GM12878 (cell line): Measurements from ENCODE around the gene CD244. TPM values are rescaled to one million over a fixed set of nuclear protein-coding genes. Genes with fewer than 3 reads are reported as not detected.

Experiments
- BMI1 ChIP-seq: fragments of 450-650 bp; IDR thresholded peaks from 2 replicates; pipeline ENCODE4 v1.6.1; 2016; ENCODE audit warnings: mild to moderate bottlenecking, moderate library complexity, borderline replicate concordance
- BRCA1 ChIP-seq: IDR thresholded peaks from 2 replicates; pipeline ENCODE4 v1.6.1; 2011; ENCODE audit warnings: low read depth, low read length, improper control_type of control experiment
- GATAD2B ChIP-seq: fragments of 450-650 bp; conservative IDR thresholded peaks from 2 replicates; pipeline ENCODE4 v1.6.1; 2017; ENCODE audit warnings: low read depth, mild to moderate bottlenecking, moderate library complexity
- MTA2 ChIP-seq: fragments of 450-650 bp; IDR thresholded peaks from 2 replicates; pipeline ENCODE4 v1.6.1; 2016; ENCODE audit warnings: low read depth, mild to moderate bottlenecking, moderate library complexity
- MYB ChIP-seq: fragments of 150-350 bp; IDR thresholded peaks from 2 replicates; pipeline ENCODE4 v1.6.1; 2014; ENCODE audit warnings: mild to moderate bottlenecking, low read depth, low read length, borderline replicate concordance
- SIX5 ChIP-seq: IDR thresholded peaks from 2 replicates; pipeline ENCODE4 v1.6.1; 2011; ENCODE audit warnings: mild to moderate bottlenecking, low read depth, low read length, moderate library complexity; ENCODE audit not compliant: severe bottlenecking
- SMARCA5 ChIP-seq: fragments of 450-650 bp; IDR thresholded peaks from 2 replicates; pipeline ENCODE4 v1.6.1; 2017; ENCODE audit warnings: mild to moderate bottlenecking
- YY1 ChIP-seq: IDR thresholded peaks from 2 replicates; pipeline ENCODE4 v1.6.1; 2011; ENCODE audit warnings: low read depth, mild to moderate bottlenecking, low read length
- ZNF24 ChIP-seq: fragments of 450-650 bp; IDR thresholded peaks from 2 replicates; pipeline ENCODE4 v1.6.1; 2017; ENCODE audit warnings: antibody characterized with exemption, mild to moderate bottlenecking
- polyA plus RNA-seq, 11 experiments: library from polyadenylated mRNA; depleted of rRNA in 4 of 11; unstranded in 6 of 11; stranded (reverse) in 5 of 11; fragments of >200 nt; fragmentation: Nextera tagmentation in 4 of 11; fragmentation: Illumina TruSeq in 1 of 11; extraction: Ambion mirVana in 4 of 11; extraction: Trizol in 1 of 11; gene quantifications; 1 replicate in 1 of 11; 2 replicates in 10 of 11; pipeline versions ENCODE4 v1.2.1 to v1.2.3, GENCODE V29; 2011 to 2016; ENCODE audit warnings: inconsistent platforms in 2 of 11, missing spikeins in 2 of 11, low read depth in 1 of 11
- total RNA-seq, 4 experiments: library from RNA; depleted of rRNA in 3 of 4; stranded (reverse); fragments of >200 nt in 3 of 4; fragmentation: Illumina TruSeq in 1 of 4; extraction: Trizol in 1 of 4; gene quantifications; 2 replicates each; pipeline versions ENCODE4 v1.2.1 to v1.2.3, GENCODE V29; 2013 to 2021
- TF ChIP-seq, protein P1 (sequence below): fragments of 450-650 bp; IDR thresholded peaks from 2 replicates; pipeline ENCODE4 v1.6.1; 2016; ENCODE audit warnings: mild to moderate bottlenecking
- TF ChIP-seq, protein P2 (sequence below): IDR thresholded peaks from 2 replicates; pipeline ENCODE4 v1.6.1; 2012; ENCODE audit warnings: improper control_type of control experiment, low read depth, low read length; ENCODE audit not compliant: insufficient replicate concordance
- TF ChIP-seq, protein P3 (sequence below): fragments of 450-650 bp; IDR thresholded peaks from 2 replicates; pipeline ENCODE4 v1.6.1; 2017; ENCODE audit warnings: mild to moderate bottlenecking, moderate library complexity
- TF ChIP-seq, protein P4 (sequence below): IDR thresholded peaks from 2 replicates; pipeline ENCODE4 v1.6.1; 2011; ENCODE audit warnings: low read depth, mild to moderate bottlenecking, low read length, moderate library complexity, borderline replicate concordance; ENCODE audit errors: extremely low read depth
- TF ChIP-seq, protein P5 (sequence below): fragments of 450-650 bp; IDR thresholded peaks from 2 replicates; pipeline ENCODE4 v1.6.1; 2014; ENCODE audit warnings: mild to moderate bottlenecking
- TF ChIP-seq, protein P6 (sequence below): IDR thresholded peaks from 2 replicates; pipeline ENCODE4 v1.6.1; 2012; ENCODE audit warnings: low read depth, low read length, improper control_type of control experiment

Gene CD244
- total and polyA plus RNA-seq, 10 of the 15 experiments (the other 5 are each of a cell fraction or from before 2014, with no cell fraction given): 0.24 to 13.6 (median 0.73) TPM

DNA sequence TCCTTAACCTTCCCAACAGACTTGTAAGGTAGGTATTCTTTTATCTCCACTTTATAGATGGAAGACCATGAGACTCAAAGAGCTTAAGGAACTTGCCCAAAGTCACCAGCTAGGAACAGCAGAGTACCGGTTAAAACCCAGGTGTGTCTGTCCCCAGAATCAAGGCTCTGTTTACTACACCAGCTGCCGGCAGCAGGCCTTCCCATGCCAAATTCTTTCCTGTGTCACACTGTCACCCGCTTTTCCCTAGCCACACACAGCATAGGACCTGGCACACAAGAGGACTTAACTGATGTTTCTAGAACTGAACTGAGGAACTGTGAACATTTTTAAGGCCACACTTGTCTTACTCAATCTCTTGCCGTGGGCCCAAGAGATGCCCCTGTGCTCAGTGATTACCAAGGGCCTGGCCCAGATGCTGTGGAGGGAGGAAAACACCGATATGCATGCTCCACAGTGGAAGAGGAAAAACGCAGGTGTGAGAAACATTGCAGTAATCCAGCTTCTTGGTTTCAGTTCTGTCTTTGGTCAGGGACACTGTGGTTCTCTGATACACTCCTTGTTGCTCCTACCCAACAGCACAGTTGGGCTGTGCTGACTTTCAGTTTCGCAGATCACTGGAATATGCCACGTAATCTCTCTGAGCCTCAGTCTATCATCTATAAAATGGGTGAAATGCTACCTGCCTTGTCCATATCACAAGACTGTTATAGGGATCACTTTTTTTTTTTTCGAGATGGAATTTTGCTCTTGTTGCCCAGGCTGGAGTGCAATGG lies 80.6 kb downstream of the CD244 start (continued):
- TF ChIP-seq, protein P1, sequence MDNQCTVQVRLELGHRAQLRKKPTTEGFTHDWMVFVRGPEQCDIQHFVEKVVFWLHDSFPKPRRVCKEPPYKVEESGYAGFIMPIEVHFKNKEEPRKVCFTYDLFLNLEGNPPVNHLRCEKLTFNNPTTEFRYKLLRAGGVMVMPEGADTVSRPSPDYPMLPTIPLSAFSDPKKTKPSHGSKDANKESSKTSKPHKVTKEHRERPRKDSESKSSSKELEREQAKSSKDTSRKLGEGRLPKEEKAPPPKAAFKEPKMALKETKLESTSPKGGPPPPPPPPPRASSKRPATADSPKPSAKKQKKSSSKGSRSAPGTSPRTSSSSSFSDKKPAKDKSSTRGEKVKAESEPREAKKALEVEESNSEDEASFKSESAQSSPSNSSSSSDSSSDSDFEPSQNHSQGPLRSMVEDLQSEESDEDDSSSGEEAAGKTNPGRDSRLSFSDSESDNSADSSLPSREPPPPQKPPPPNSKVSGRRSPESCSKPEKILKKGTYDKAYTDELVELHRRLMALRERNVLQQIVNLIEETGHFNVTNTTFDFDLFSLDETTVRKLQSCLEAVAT: peak; percentile 78; the same call in 1 of the 2 replicates
- TF ChIP-seq YY1 (no peak), SMARCA5 (peak; percentile 97), ZNF24 (no peak; the same call in 1 of the 2 replicates), MTA2 (peak; percentile 66; the same call in 1 of the 2 replicates), MYB (no peak), BMI1 (no peak), SIX5 (no peak), BRCA1 (no peak), GATAD2B (peak; percentile 60; the same call in 1 of the 2 replicates)
- TF ChIP-seq, protein P2, sequence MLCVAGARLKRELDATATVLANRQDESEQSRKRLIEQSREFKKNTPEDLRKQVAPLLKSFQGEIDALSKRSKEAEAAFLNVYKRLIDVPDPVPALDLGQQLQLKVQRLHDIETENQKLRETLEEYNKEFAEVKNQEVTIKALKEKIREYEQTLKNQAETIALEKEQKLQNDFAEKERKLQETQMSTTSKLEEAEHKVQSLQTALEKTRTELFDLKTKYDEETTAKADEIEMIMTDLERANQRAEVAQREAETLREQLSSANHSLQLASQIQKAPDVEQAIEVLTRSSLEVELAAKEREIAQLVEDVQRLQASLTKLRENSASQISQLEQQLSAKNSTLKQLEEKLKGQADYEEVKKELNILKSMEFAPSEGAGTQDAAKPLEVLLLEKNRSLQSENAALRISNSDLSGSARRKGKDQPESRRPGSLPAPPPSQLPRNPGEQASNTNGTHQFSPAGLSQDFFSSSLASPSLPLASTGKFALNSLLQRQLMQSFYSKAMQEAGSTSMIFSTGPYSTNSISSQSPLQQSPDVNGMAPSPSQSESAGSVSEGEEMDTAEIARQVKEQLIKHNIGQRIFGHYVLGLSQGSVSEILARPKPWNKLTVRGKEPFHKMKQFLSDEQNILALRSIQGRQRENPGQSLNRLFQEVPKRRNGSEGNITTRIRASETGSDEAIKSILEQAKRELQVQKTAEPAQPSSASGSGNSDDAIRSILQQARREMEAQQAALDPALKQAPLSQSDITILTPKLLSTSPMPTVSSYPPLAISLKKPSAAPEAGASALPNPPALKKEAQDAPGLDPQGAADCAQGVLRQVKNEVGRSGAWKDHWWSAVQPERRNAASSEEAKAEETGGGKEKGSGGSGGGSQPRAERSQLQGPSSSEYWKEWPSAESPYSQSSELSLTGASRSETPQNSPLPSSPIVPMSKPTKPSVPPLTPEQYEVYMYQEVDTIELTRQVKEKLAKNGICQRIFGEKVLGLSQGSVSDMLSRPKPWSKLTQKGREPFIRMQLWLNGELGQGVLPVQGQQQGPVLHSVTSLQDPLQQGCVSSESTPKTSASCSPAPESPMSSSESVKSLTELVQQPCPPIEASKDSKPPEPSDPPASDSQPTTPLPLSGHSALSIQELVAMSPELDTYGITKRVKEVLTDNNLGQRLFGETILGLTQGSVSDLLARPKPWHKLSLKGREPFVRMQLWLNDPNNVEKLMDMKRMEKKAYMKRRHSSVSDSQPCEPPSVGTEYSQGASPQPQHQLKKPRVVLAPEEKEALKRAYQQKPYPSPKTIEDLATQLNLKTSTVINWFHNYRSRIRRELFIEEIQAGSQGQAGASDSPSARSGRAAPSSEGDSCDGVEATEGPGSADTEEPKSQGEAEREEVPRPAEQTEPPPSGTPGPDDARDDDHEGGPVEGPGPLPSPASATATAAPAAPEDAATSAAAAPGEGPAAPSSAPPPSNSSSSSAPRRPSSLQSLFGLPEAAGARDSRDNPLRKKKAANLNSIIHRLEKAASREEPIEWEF: no peak
- TF ChIP-seq, protein P3, sequence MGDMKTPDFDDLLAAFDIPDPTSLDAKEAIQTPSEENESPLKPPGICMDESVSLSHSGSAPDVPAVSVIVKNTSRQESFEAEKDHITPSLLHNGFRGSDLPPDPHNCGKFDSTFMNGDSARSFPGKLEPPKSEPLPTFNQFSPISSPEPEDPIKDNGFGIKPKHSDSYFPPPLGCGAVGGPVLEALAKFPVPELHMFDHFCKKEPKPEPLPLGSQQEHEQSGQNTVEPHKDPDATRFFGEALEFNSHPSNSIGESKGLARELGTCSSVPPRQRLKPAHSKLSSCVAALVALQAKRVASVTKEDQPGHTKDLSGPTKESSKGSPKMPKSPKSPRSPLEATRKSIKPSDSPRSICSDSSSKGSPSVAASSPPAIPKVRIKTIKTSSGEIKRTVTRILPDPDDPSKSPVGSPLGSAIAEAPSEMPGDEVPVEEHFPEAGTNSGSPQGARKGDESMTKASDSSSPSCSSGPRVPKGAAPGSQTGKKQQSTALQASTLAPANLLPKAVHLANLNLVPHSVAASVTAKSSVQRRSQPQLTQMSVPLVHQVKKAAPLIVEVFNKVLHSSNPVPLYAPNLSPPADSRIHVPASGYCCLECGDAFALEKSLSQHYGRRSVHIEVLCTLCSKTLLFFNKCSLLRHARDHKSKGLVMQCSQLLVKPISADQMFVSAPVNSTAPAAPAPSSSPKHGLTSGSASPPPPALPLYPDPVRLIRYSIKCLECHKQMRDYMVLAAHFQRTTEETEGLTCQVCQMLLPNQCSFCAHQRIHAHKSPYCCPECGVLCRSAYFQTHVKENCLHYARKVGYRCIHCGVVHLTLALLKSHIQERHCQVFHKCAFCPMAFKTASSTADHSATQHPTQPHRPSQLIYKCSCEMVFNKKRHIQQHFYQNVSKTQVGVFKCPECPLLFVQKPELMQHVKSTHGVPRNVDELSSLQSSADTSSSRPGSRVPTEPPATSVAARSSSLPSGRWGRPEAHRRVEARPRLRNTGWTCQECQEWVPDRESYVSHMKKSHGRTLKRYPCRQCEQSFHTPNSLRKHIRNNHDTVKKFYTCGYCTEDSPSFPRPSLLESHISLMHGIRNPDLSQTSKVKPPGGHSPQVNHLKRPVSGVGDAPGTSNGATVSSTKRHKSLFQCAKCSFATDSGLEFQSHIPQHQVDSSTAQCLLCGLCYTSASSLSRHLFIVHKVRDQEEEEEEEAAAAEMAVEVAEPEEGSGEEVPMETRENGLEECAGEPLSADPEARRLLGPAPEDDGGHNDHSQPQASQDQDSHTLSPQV: no peak
- TF ChIP-seq, protein P4, sequence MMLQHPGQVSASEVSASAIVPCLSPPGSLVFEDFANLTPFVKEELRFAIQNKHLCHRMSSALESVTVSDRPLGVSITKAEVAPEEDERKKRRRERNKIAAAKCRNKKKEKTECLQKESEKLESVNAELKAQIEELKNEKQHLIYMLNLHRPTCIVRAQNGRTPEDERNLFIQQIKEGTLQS: no peak
- TF ChIP-seq, protein P5, sequence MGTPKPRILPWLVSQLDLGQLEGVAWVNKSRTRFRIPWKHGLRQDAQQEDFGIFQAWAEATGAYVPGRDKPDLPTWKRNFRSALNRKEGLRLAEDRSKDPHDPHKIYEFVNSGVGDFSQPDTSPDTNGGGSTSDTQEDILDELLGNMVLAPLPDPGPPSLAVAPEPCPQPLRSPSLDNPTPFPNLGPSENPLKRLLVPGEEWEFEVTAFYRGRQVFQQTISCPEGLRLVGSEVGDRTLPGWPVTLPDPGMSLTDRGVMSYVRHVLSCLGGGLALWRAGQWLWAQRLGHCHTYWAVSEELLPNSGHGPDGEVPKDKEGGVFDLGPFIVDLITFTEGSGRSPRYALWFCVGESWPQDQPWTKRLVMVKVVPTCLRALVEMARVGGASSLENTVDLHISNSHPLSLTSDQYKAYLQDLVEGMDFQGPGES: no peak
- TF ChIP-seq, protein P6, sequence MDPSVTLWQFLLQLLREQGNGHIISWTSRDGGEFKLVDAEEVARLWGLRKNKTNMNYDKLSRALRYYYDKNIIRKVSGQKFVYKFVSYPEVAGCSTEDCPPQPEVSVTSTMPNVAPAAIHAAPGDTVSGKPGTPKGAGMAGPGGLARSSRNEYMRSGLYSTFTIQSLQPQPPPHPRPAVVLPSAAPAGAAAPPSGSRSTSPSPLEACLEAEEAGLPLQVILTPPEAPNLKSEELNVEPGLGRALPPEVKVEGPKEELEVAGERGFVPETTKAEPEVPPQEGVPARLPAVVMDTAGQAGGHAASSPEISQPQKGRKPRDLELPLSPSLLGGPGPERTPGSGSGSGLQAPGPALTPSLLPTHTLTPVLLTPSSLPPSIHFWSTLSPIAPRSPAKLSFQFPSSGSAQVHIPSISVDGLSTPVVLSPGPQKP: no peak
